Fibroblast of villous mesenchyme (primary cell): ENCODE results near the gene EME2. TPM values are rescaled to one million over a fixed set of nuclear protein-coding genes. Genes with fewer than 3 reads are reported as not detected.

Source experiments
- DNase-seq: peaks from one replicate; pipeline ENCODE4 v3.0.0-alpha.2; 2010; ENCODE audit warnings: low read depth
- H3K4me3 ChIP-seq: 2 replicates; pipeline ENCODE4 v1.5.1; 2011; ENCODE audit warnings: low read depth, mild to moderate bottlenecking, low read length
- CTCF ChIP-seq: IDR thresholded peaks from 2 replicates; pipeline ENCODE4 v1.5.1; 2012; ENCODE audit warnings: low read depth, mild to moderate bottlenecking, low read length; ENCODE audit not compliant: insufficient read depth
- total RNA-seq: library from RNA; depleted of rRNA; stranded (reverse); fragments of >200 nt; gene quantifications from 2 replicates; pipeline ENCODE4 v1.2.3, GENCODE V29; 2012

EME2 gene
- total RNA-seq, 1 donor = 15.5 TPM

- DNase-seq = peak; percentile 55
- H3K4me3 ChIP-seq = peak overlapping the region; percentile 81
- no peak for TF ChIP-seq CTCF
Measured at GRCh38 chr16:1770328-1771187, 2.1 kb upstream of the EME2 start.

- peak; percentile 74 for DNase-seq
- peak within 1 kb of the TSS; percentile 81 for H3K4me3 ChIP-seq
- TF ChIP-seq CTCF = no peak
Measured at GRCh38 chr16:1771188-1771863, 1.3 kb upstream of the EME2 start, which contains the start of gene NME3. NME3 (minus strand) TSS chr16:1771543; CDS start chr16:1771534, 9 bp downstream.

DNA sequence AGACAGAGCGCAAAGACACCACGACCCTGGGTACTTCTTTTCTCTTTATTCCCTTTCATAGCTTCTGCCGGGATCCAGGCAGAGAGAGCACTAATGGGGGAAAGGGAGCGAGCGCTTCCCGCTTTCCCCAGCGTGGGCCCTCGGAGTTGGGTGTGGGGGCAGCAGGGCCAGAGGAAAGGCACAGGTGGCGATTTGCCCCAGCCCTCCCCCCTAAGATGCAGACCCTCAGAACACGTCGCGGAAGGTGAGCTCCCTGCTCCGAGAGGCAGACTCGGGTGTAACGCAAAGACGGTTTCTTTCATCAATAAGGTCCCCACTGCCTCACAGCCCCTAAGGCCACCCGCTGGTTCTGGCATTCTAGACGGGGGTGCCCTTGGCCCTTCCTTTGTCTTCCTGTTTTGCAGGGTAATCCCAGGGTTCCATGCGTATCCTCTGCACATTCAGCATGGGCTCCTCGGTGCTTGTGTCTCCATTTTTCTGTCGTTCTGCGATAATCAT is 697 bp upstream of the EME2 start:
- no peak for DNase-seq
- TF ChIP-seq CTCF = no peak
- peak overlapping the region; percentile 81 for H3K4me3 ChIP-seq

GRCh38 chr16:1772908-1773702 is 495 bp downstream of the EME2 start, which contains the start of gene MRPS34:
MRPS34 (minus strand) TSS chr16:1773134; CDS start chr16:1773119, 15 bp downstream.
- peak; percentile 88 for DNase-seq
- peak within 1 kb of the TSS; percentile 81 for H3K4me3 ChIP-seq
- TF ChIP-seq CTCF = peak; percentile 76

- peak overlapping the region; percentile 81 for H3K4me3 ChIP-seq
- TF ChIP-seq CTCF = no peak
- DNase-seq = peak; percentile 52
Measured at GRCh38 chr16:1773703-1774447, 1.3 kb downstream of the EME2 start.

DNA sequence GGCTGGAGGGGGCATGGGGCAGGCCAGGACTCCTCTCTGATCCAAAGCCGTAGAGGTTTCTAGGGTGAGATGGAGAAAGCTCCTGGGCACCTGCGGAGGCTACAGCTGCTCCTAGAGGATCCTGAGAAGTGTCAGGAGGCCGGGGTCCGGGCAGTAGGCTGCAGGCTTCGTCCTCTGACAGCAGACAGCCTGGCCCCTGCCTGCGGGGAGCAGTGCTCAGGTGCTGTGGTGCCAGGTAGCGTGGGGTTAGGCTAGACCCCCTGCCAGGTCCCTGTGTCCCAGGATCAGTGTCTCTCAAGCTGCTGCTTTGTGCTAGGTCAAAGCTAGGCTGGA is 1.8 kb downstream of the EME2 start:
- H3K4me3 ChIP-seq = peak overlapping the region; percentile 81
- no peak for DNase-seq
- TF ChIP-seq CTCF = no peak
